H9 (cell line): ENCODE results near the gene INSYN2B. TPM values are rescaled to one million over a fixed set of nuclear protein-coding genes. Genes with fewer than 3 reads are reported as not detected.

Experiments used
- DNase-seq: peaks from one replicate; pipeline ENCODE4 v3.0.0-alpha.2; 2017
- H2AFZ ChIP-seq: one replicate; pipeline ENCODE4 v1.6.1; 2013; ENCODE audit warnings: mild to moderate bottlenecking, low read length, control low read depth, moderate library complexity
- H2AK5ac ChIP-seq: 2 replicates; pipeline ENCODE4 v1.6.1; 2013; ENCODE audit warnings: low read length, control low read depth, mixed read lengths; ENCODE audit not compliant: insufficient read length
- H2BK120ac ChIP-seq: one replicate; pipeline ENCODE4 v1.6.1; 2013; ENCODE audit warnings: low read depth, mild to moderate bottlenecking, low read length, control low read depth, inconsistent platforms; ENCODE audit not compliant: poor library complexity, severe bottlenecking
- H2BK12ac ChIP-seq: 2 replicates; pipeline ENCODE4 v1.6.1; 2013; ENCODE audit warnings: low read length, control low read depth, mixed read lengths, low read depth; ENCODE audit not compliant: insufficient read length
- H2BK15ac ChIP-seq: 2 replicates; pipeline ENCODE4 v1.6.1; 2013; ENCODE audit warnings: low read depth, low read length, control low read depth
- H2BK20ac ChIP-seq: one replicate; pipeline ENCODE4 v1.6.1; 2013; ENCODE audit warnings: low read depth, mild to moderate bottlenecking, low read length, control low read depth, inconsistent platforms; ENCODE audit not compliant: poor library complexity, severe bottlenecking
- H2BK5ac ChIP-seq: 2 replicates; pipeline ENCODE4 v1.6.1; 2013; ENCODE audit warnings: low read length, control low read depth, mixed read lengths; ENCODE audit not compliant: insufficient read length
- H3K14ac ChIP-seq: 2 replicates; pipeline ENCODE4 v1.6.1; 2013; ENCODE audit warnings: low read length, control low read depth; ENCODE audit not compliant: insufficient read depth
- H3K18ac ChIP-seq: 2 replicates; pipeline ENCODE4 v1.6.1; 2013; ENCODE audit warnings: low read depth, mild to moderate bottlenecking, mixed read lengths, low read length, control low read depth; ENCODE audit not compliant: insufficient read length
- H3K23ac ChIP-seq: 2 replicates; pipeline ENCODE4 v1.6.1; 2013; ENCODE audit warnings: low read length, control low read depth, mixed read lengths, low read depth; ENCODE audit not compliant: insufficient read length
- H3K23me2 ChIP-seq: 2 replicates; pipeline ENCODE4 v1.6.1; 2013; ENCODE audit warnings: low read depth, mild to moderate bottlenecking, mixed read lengths, low read length, control low read depth; ENCODE audit not compliant: insufficient read length, poor library complexity, severe bottlenecking
- H3K27ac ChIP-seq: 2 replicates; pipeline ENCODE4 v1.5.1; 2013; ENCODE audit warnings: low read length, control low read depth, mixed read lengths, low read depth; ENCODE audit not compliant: insufficient read length
- H3K27me3 ChIP-seq: 2 replicates; pipeline ENCODE4 v1.6.1; 2013; ENCODE audit warnings: low read length, control low read depth, inconsistent platforms; ENCODE audit not compliant: insufficient read depth
- H3K4ac ChIP-seq: 2 replicates; pipeline ENCODE4 v1.6.1; 2013; ENCODE audit warnings: low read depth, mild to moderate bottlenecking, control low read depth, inconsistent platforms, low read length, moderate library complexity
- H3K4me1 ChIP-seq: 2 replicates; pipeline ENCODE4 v1.6.1; 2013; ENCODE audit warnings: low read length, control low read depth, inconsistent platforms; ENCODE audit not compliant: insufficient read depth
- H3K4me2 ChIP-seq: 2 replicates; pipeline ENCODE4 v1.6.1; 2013; ENCODE audit warnings: low read length, control low read depth, mixed read lengths; ENCODE audit not compliant: insufficient read length, insufficient read depth
- H3K56ac ChIP-seq: 2 replicates; pipeline ENCODE4 v1.6.1; 2013; ENCODE audit warnings: low read depth, mild to moderate bottlenecking, mixed read lengths, low read length, control low read depth; ENCODE audit not compliant: insufficient read length
- H3K79me1 ChIP-seq: 2 replicates; pipeline ENCODE4 v1.6.1; 2013; ENCODE audit warnings: low read depth, mild to moderate bottlenecking, moderate library complexity, low read length, control low read depth, inconsistent platforms; ENCODE audit not compliant: insufficient read depth, poor library complexity, severe bottlenecking
- H3K79me2 ChIP-seq: 2 replicates; pipeline ENCODE4 v1.6.1; 2013; ENCODE audit warnings: low read length, control low read depth, inconsistent platforms; ENCODE audit not compliant: insufficient read depth
- H3K9ac ChIP-seq: 2 replicates; pipeline ENCODE4 v1.6.1; 2013; ENCODE audit warnings: low read length, control low read depth, mixed read lengths; ENCODE audit not compliant: insufficient read length; ENCODE audit errors: extremely low read depth
- H3K9me3 ChIP-seq: one replicate; pipeline ENCODE4 v1.6.1; 2013; ENCODE audit warnings: low read depth, low read length, inconsistent platforms; ENCODE audit not compliant: control insufficient read depth
- H3T11ph ChIP-seq: one replicate; pipeline ENCODE4 v1.6.1; 2013; ENCODE audit warnings: mild to moderate bottlenecking, low read length, control low read depth, inconsistent platforms
- H4K20me1 ChIP-seq: one replicate; pipeline ENCODE4 v1.6.1; 2013; ENCODE audit not compliant: control insufficient read depth, insufficient read length, insufficient read depth
- H4K5ac ChIP-seq: 2 replicates; pipeline ENCODE4 v1.6.1; 2013; ENCODE audit warnings: low read depth, mild to moderate bottlenecking, mixed read lengths, low read length, control low read depth; ENCODE audit not compliant: insufficient read length
- H4K8ac ChIP-seq: replicated peaks from 2 replicates; pipeline ENCODE4 v1.6.1; 2013; ENCODE audit warnings: low read length, control low read depth, mixed read lengths, low read depth; ENCODE audit not compliant: insufficient read length
- H4K91ac ChIP-seq: 2 replicates; pipeline ENCODE4 v1.6.1; 2013; ENCODE audit warnings: low read depth, mild to moderate bottlenecking, moderate library complexity, mixed read lengths, low read length, control low read depth; ENCODE audit not compliant: insufficient read length
- H3K27ac Mint-ChIP-seq, 3 experiments: 2 replicates in 2 of 3; 3 replicates in 1 of 3; pipeline ENCODE4 v1.8.0; 2020 to 2021; ENCODE audit warnings: mixed read lengths in 3 of 3, mild to moderate bottlenecking in 1 of 3, moderate library complexity in 1 of 3
- H3K27me3 Mint-ChIP-seq: 2 replicates; pipeline ENCODE4 v1.8.0; 2021; ENCODE audit warnings: low read depth, mild to moderate bottlenecking, moderate library complexity, mixed read lengths
- H3K36me3 Mint-ChIP-seq, 3 experiments: 2 replicates in 2 of 3; 3 replicates in 1 of 3; pipeline ENCODE4 v1.8.0; 2020 to 2021; ENCODE audit warnings: low read depth in 3 of 3, mixed read lengths in 3 of 3; ENCODE audit not compliant: insufficient read depth in 1 of 3
- H3K4me1 Mint-ChIP-seq, 2 experiments: 2 replicates each; pipeline ENCODE4 v1.8.0; 2020; ENCODE audit warnings: mixed read lengths in 2 of 2
- H3K4me3 Mint-ChIP-seq, 2 experiments: 2 replicates in 1 of 2; 3 replicates in 1 of 2; pipeline ENCODE4 v1.8.0; 2020 to 2021; ENCODE audit warnings: mild to moderate bottlenecking in 2 of 2, mixed read lengths in 2 of 2, moderate library complexity in 1 of 2
- H3K9me3 Mint-ChIP-seq, 2 experiments: 2 replicates in 1 of 2; 3 replicates in 1 of 2; pipeline ENCODE4 v1.8.0; 2020; ENCODE audit warnings: mild to moderate bottlenecking in 2 of 2, mixed read lengths in 2 of 2, moderate library complexity in 1 of 2
- WGBS: extraction: QIAGEN DNeasy Blood & Tissue Kit; methylation state at CpG from one replicate; pipeline ENCODE4 v1.1.7; 2013; ENCODE audit warnings: missing lambda C conversion rate, low lambda C conversion rate, mixed read lengths; ENCODE audit not compliant: insufficient read length; ENCODE audit errors: extremely low coverage; 5-methylcytosine and 5-hydroxymethylcytosine counted together
- total RNA-seq: library from RNA; stranded (reverse); gene quantifications from 2 replicates; pipeline ENCODE4 v1.2.1, GENCODE V29; 2021
- TF ChIP-seq, protein P1 (sequence below): fragments of 200-600 bp; sonication (generic); conservative IDR thresholded peaks from 3 replicates; pipeline ENCODE4 v1.8.0; 2021; ENCODE audit warnings: antibody characterized with exemption, mild to moderate bottlenecking

The INSYN2B gene
- total RNA-seq, 1 experiment from 2014 or later: not detected

DNA sequence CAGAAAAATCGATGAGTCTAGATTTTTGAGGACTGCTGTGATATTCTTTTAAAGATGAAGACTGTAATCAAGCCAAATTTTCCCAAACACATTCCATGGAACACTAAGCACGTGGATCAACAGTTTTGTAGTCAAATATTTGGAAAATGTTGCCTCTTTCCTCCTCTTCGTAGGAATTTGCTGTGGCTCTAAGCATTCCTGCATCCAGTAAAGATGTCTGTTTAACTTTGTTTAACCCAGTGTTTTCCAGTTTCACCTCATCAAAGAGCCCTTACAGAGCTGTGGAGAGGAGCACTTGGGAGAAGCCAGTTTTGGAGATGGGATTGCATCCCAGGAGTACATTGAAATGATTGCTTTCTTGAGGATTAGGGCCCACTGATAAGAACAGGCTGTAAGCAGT lies 58.9 kb downstream of the INSYN2B start:
- Mint-ChIP-seq H3K9me3 (no peaks in the 10 kb centered on the region), H3K4me3 (no peak overlapping the region), H3K36me3 (no peaks in the 10 kb centered on the region), H3K27ac (no peak overlapping the region), H3K27me3 (no peaks in the 10 kb centered on the region), H3K4me1 (peaks cover 9% of the 10 kb centered on the region in 2 experiments; a peak in 3 of 4 replicates)
- no peak overlapping the region for H3K27ac ChIP-seq
- H3K14ac ChIP-seq: no peak overlapping the region
- no peak overlapping the region for H3K4me2 ChIP-seq
- no peak overlapping the region for H3K56ac ChIP-seq
- WGBS: no CpG with 5 or more reads among the region's 3 CpGs
- no peak overlapping the region for H3T11ph ChIP-seq
- H4K8ac ChIP-seq: no peak overlapping the region
- no peak overlapping the region for H3K18ac ChIP-seq
- H2BK12ac ChIP-seq: no peak overlapping the region
- no peak for DNase-seq
- H2BK5ac ChIP-seq: no peak overlapping the region
- no peak overlapping the region for H3K9ac ChIP-seq
- H2BK20ac ChIP-seq: no peak overlapping the region
- no peak overlapping the region for H2AFZ ChIP-seq
- H2BK120ac ChIP-seq: no peak overlapping the region
- no peak overlapping the region for H3K23ac ChIP-seq
- H3K79me2 ChIP-seq: no peaks in the 10 kb centered on the region
- no peaks in the 10 kb centered on the region for H3K23me2 ChIP-seq
- no peak overlapping the region for H4K91ac ChIP-seq
- no peaks in the 10 kb centered on the region for H4K20me1 ChIP-seq
- H3K9me3 ChIP-seq: no peaks in the 10 kb centered on the region
- H2AK5ac ChIP-seq: no peak overlapping the region
- H2BK15ac ChIP-seq: no peak overlapping the region
- TF ChIP-seq, protein P1, sequence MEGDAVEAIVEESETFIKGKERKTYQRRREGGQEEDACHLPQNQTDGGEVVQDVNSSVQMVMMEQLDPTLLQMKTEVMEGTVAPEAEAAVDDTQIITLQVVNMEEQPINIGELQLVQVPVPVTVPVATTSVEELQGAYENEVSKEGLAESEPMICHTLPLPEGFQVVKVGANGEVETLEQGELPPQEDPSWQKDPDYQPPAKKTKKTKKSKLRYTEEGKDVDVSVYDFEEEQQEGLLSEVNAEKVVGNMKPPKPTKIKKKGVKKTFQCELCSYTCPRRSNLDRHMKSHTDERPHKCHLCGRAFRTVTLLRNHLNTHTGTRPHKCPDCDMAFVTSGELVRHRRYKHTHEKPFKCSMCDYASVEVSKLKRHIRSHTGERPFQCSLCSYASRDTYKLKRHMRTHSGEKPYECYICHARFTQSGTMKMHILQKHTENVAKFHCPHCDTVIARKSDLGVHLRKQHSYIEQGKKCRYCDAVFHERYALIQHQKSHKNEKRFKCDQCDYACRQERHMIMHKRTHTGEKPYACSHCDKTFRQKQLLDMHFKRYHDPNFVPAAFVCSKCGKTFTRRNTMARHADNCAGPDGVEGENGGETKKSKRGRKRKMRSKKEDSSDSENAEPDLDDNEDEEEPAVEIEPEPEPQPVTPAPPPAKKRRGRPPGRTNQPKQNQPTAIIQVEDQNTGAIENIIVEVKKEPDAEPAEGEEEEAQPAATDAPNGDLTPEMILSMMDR: no peak
- no peak overlapping the region for H4K5ac ChIP-seq
- no peaks in the 10 kb centered on the region for H3K4me1 ChIP-seq
- H3K4ac ChIP-seq: no peak overlapping the region
- no peaks in the 10 kb centered on the region for H3K79me1 ChIP-seq
- H3K27me3 ChIP-seq: no peaks in the 10 kb centered on the region
